HG03064 (cell line): ENCODE data around the gene CCDC188.

Source experiments
- ATAC-seq: cut with Tn5 transposase; IDR thresholded peaks from one replicate; pipeline ENCODE4 v1.9.1; 2021; ENCODE audit warnings: low read depth; ENCODE audit not compliant: unreplicated experiment

Gene CCDC188

GRCh38 chr22:20150381-20151275, at the start of gene CCDC188:
Gene CCDC188, minus strand, starts transcription at chr22:20151055. Its CDS starts 69 bp downstream, at chr22:20150986.
- ATAC-seq = no peak

DNA sequence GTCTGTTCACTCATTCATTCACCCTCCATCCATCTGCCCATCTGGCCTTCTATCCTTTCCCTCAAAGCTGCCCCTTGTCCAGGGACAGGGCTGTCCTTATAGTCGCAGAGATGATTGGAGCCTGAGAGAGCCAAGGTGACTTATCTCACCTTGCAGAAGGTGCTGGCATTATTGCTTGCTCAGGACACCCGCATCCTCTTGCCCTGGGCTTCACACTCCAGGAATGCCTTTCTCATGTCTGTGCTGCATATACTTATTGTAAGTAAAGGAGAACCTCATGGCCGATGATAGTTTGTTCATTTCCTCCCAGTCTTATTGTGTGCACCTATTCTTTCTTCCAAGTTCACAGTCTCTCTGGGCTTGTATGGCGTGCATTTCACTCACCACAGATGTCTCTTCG, 49.1 kb upstream of the CCDC188 start:
- ATAC-seq = no peak

DNA sequence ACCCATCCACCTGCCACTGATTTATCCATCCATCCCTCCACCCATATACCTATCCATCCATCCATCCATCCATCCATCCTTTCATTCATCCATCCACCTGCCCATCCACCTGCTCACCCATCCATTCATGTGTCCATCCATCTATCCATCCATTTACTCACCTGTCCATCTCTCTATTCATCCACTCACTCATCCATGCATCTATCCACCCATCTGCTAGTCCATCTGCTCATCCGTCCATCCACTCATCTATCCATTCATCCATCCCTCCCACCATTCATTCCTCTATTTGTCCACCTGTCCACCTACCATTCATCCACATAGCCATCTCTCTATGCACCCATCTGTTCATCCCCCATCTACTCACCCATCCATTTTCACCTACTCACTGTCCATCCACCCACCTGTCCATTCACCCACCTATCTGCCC, 48.6 kb upstream of the CCDC188 start:
- ATAC-seq = no peak

DNA sequence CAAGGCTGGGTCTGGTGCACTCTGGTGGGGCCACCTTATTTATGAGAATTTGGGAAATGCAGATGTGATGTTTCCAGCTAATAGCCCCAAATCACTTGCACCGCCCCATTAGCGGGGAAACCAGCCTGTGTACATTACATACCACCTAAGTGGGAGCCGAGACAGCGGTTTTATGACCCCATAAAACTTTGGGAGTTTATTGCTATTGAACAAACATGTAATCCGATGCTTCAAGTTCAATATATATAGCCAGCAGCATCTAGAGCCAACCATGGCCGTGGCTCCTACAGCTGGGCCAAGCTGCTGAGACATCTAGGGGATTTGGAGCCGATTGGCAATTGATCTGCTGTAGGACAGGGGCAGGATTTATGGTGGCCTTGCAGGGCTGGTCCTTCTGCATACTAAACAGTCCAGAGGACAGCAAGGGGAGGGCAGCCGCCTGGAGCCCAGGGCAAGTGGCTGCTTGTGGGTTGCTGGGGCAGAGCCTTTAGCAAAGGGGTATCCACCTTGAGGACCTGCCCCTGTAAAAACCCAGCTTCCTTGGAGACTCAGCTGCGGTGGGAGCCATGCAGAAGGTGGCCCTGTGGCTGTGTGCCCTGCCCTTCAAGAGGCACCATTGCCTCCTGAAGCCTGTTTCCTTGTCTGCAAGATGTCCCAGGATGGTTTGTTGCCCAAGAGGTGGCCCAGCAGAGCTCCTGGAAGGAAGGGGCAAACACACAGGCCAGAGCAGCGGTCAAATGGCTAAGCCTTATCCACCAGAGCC, 47.9 kb upstream of the CCDC188 start:
- no peak for ATAC-seq

GRCh38 chr22:20197407-20198030, 46.7 kb upstream of the CCDC188 start:
- ATAC-seq = no peak

- ATAC-seq = no peak
Measured at GRCh38 chr22:20196094-20196842, 45.4 kb upstream of the CCDC188 start.

GRCh38 chr22:20194681-20195593, 44.1 kb upstream of the CCDC188 start:
- ATAC-seq = no peak

GRCh38 chr22:20193761-20194494, 43.1 kb upstream of the CCDC188 start:
- no peak for ATAC-seq

GRCh38 chr22:20192972-20193760, 42.3 kb upstream of the CCDC188 start:
- no peak for ATAC-seq

DNA sequence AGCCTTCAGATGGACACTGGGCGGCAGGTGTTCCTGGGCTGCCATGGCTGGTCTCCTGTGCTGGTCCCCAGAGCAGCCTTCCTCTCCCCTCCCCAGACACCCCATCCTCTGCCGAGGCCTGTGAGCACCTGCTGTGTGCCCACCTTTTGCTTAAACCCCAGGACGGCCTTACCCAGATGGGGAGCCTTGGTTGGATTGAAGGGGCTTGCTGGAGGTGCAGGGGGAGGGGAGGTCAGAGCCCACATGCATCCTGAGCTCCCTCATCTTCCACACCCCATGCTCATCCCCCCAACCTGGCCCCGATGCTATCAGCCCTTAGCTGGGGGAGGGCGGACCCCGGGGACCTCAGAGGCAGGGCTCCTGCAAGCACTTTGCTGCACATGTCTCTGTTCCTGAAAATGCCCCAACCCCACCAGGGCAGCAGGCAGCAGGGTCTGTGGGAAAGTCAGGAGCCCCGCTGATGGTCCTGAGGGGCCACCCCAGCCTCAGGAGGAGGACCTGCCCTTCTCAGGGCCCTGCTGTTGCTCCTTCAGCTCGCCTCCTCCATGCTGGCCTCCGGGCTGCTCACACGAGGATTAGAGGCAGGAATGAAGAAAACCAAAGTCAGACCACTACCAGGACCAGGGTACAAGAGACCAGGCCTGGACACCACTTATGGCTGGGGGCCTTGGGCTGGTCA, 41.6 kb upstream of the CCDC188 start:
- ATAC-seq = no peak

- ATAC-seq = no peak
Measured at GRCh38 chr22:20191803-20192202, 40.9 kb upstream of the CCDC188 start.

DNA sequence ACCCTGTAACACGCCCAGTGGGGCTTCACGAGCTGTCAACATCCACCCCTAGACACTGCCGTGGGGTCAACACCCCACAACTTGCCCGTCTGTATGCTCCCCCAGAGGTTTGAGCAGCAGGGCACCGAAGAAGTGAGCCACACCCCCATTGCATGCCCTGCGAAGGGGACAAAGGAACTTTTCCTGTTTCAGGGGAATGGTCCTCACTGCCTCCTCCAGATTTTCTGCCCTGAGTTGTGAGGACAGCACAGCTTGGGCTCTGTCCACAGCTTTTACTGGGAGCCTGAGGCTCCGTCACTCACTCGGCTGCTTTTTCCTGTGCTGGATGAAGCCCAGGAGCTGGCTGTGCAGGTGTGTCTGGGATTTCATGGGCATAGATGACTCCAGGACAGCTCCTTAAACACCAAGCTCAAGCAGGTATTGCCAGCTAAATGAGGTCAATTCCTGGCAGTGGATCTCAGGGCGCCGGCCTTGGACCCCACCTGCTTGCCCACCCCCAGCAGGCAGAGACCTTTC, 40.2 kb upstream of the CCDC188 start:
- no peak for ATAC-seq

DNA sequence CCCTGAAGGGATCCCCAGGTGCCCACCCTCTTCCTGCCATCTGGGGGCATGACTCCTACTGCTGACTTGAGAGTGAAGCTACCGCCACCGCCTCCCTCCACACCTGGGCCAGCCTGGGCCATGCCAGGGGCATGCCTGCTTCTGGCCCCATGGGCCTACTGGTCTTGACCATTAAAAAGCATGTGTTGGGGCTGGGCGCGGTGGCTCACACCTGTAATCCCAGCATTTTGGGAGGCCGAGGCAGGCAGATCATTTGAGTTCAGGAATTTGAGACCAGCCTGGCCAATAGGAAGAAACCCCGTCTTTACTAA, 37.7 kb upstream of the CCDC188 start:
- no peak for ATAC-seq

GRCh38 chr22:20187777-20188566, 37.1 kb upstream of the CCDC188 start:
- ATAC-seq = no peak

- ATAC-seq = no peak
Measured at GRCh38 chr22:20186871-20187546, 36.2 kb upstream of the CCDC188 start.
